Keratinocyte (primary cell): Measurements from ENCODE around the gene TUBA3D.
"Not testable (repeated sequence)": the region's sequence is repeated elsewhere in the genome, so short reads cannot be mapped to it uniquely, and the experiment has no call there.

Experiments used
- EZH2 ChIP-seq: IDR thresholded peaks from one replicate; pipeline ENCODE4 v1.6.1; 2012; ENCODE audit warnings: inconsistent platforms, mild to moderate bottlenecking, low read length, moderate library complexity
- TF ChIP-seq, protein P1 (sequence below), 3 experiments: IDR thresholded peaks in 1 of 3; conservative IDR thresholded peaks in 1 of 3; optimal IDR thresholded peaks in 1 of 3; 2 replicates in 2 of 3; 3 replicates in 1 of 3; pipeline versions ENCODE3 to v1.5.1; 2011; ENCODE audit warnings: low read length in 3 of 3, mild to moderate bottlenecking in 3 of 3, moderate library complexity in 2 of 3, control low read depth in 1 of 3, inconsistent platforms in 1 of 3; ENCODE audit not compliant: insufficient read depth in 2 of 3; ENCODE audit errors: extremely low read depth in 1 of 3

DNA sequence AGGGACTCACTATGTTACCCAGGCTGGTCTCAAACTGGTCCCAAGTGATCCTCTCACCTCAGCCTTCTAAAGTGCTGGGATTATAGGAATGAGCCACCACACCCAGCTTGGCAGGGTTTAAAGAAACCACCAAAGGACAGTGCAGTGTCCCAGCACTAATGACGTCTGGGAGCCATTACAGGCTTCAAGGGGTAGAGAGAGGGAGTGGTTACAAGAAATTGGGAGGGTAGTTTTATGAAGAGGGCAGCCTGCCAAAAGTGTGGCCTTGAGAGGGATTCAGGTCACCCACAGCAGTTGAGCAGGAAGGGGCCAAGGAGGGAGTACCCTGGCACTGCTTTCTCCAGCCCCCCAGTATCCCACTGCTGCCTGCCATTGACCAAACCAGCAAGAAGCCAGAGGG is 1.3 kb downstream of the TUBA3D start:
- not testable (repeated sequence) for TF ChIP-seq EZH2
- TF ChIP-seq, protein P1, sequence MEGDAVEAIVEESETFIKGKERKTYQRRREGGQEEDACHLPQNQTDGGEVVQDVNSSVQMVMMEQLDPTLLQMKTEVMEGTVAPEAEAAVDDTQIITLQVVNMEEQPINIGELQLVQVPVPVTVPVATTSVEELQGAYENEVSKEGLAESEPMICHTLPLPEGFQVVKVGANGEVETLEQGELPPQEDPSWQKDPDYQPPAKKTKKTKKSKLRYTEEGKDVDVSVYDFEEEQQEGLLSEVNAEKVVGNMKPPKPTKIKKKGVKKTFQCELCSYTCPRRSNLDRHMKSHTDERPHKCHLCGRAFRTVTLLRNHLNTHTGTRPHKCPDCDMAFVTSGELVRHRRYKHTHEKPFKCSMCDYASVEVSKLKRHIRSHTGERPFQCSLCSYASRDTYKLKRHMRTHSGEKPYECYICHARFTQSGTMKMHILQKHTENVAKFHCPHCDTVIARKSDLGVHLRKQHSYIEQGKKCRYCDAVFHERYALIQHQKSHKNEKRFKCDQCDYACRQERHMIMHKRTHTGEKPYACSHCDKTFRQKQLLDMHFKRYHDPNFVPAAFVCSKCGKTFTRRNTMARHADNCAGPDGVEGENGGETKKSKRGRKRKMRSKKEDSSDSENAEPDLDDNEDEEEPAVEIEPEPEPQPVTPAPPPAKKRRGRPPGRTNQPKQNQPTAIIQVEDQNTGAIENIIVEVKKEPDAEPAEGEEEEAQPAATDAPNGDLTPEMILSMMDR (optimal IDR thresholded peaks at IDR 0.05 in 1 of 3, IDR thresholded peaks at IDR 0.05 in 1 of 3, conservative IDR thresholded peaks at IDR 0.05 in 1 of 3; ENCODE audit: extremely low read depth in 1 of 3, insufficient read depth in 2 of 3, low read length in 3 of 3) = not testable (repeated sequence)
